Lung (tissue), 12 donors: ENCODE data around the gene MYO9A. TPM values are rescaled to one million over a fixed set of nuclear protein-coding genes. Genes with fewer than 3 reads are reported as not detected.
A peak's percentile ranks its signal among the peaks of the same experiment; 100 is the strongest.

Experiments
- ATAC-seq: fragments of 200-7000 bp; cut with Tn5 transposase; one replicate; pipeline ENCODE4 v1.9.1; 2020; ENCODE audit warnings: moderate number of reproducible peaks; ENCODE audit not compliant: insufficient read depth, low FRiP score
- DNase-seq, 3 donors: peaks; one replicate each; pipeline ENCODE4 v3.0.0-alpha.2; 2013 to 2017
- H3K27ac ChIP-seq, 2 donors: one replicate each; pipeline ENCODE4 v1.5.1; 2013; ENCODE audit warnings: mild to moderate bottlenecking in 2 of 2, moderate library complexity in 2 of 2, control low read depth in 1 of 2, inconsistent platforms in 1 of 2, low read depth in 1 of 2, low read length in 1 of 2
- H3K27me3 ChIP-seq, 3 donors: one replicate each; pipeline ENCODE4 v1.5.1; 2013; ENCODE audit warnings: low read length in 2 of 3; ENCODE audit not compliant: control insufficient read depth in 3 of 3, insufficient read depth in 3 of 3
- H3K36me3 ChIP-seq, 4 donors: one replicate each; pipeline ENCODE4 v1.5.1; 2013; ENCODE audit warnings: low read length in 4 of 4, mild to moderate bottlenecking in 1 of 4, moderate library complexity in 1 of 4; ENCODE audit not compliant: control insufficient read depth in 4 of 4, insufficient read depth in 4 of 4
- H3K4me1 ChIP-seq, 5 donors: one replicate each; pipeline ENCODE4 v1.5.1; 2013; ENCODE audit warnings: low read length in 5 of 5, mild to moderate bottlenecking in 2 of 5, moderate library complexity in 1 of 5; ENCODE audit not compliant: control insufficient read depth in 5 of 5, insufficient read depth in 5 of 5
- H3K4me3 ChIP-seq: one replicate; pipeline ENCODE4 v1.5.1; 2013; ENCODE audit warnings: mild to moderate bottlenecking, control low read depth, moderate library complexity
- H3K9ac ChIP-seq, 2 donors: one replicate each; pipeline ENCODE4 v1.5.1; 2013; ENCODE audit warnings: low read length in 2 of 2, control low read depth in 1 of 2; ENCODE audit not compliant: insufficient read depth in 1 of 2
- H3K9me3 ChIP-seq, 4 donors: one replicate each; pipeline ENCODE4 v1.5.1; 2013; ENCODE audit warnings: low read length in 3 of 4, mild to moderate bottlenecking in 1 of 4, moderate library complexity in 1 of 4; ENCODE audit not compliant: control insufficient read depth in 4 of 4, insufficient read depth in 3 of 4
- WGBS, 2 donors: extraction: QIAGEN DNeasy Blood & Tissue Kit; methylation state at CpG; one replicate each; pipeline ENCODE4 v1.1.7; 2013; 5-methylcytosine and 5-hydroxymethylcytosine counted together
- polyA plus RNA-seq, 2 donors: library from polyadenylated mRNA; stranded (reverse); fragments of 200-250 nt; gene quantifications; one replicate each; pipeline ENCODE4 v1.2.1, GENCODE V29; 2013
- total RNA-seq, 2 donors: library from RNA; depleted of rRNA in 1 of 2; stranded (reverse); fragments of >200 nt in 1 of 2; gene quantifications; one replicate each; pipeline ENCODE4 v1.2.1, GENCODE V29; 2014 to 2021
- TF ChIP-seq, protein P1 (sequence below): IDR thresholded peaks from 2 replicates; pipeline ENCODE4 v1.5.1; 2012; ENCODE audit warnings: mild to moderate bottlenecking; ENCODE audit errors: control extremely low read depth, extremely low read depth
- donor health status: control.
- donor health status: control.
- donor health status: Bipolar disorder and iron deficiency.
- donor health status: healthy.
- donor health status: DM: yes; HTN: yes; CAD: no.

The MYO9A gene
- total and polyA plus RNA-seq, 4 donors: 4.5 to 173 (median 34.4) TPM

DNA sequence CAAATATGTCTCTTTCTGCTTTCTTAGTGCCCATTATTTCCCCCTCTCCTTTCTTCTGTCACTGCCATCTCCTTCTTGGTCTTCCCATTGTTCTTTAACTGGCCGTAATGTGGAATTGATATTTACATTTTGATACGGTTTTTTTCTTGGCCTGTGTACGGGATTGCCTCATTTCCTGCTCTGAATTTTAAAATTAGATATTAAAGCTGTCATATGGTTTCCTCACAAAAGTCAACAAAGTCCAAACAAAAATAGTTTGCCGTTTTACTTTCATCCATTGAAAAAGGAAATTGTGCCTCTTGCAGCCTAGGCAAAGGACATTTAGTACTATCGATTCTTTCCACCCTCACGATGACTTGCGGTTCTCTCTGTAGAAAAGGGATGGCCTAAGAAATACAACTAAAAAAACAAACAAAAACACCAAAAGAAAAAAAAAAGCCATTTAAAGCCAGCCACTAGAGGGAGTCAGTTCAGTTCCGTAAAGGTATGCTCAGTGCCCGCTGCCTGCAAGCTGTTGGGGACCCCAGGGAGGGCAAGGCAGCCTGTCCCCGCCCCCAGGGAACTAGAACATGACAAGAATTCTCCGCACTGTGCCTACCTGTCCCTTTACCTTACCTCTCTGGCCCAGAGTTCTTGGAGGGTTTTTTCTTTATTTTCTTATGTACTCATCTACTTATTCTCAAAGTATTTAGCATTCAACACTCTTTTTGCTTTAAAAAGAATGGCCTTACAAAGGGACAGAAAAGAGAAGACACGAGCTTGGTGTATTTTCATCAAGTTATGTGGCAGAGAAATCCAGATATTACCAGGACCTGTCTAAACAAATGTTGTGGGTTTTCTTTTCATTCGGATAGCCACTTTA, 337.6 kb downstream of the MYO9A start:
- TF ChIP-seq, protein P1, sequence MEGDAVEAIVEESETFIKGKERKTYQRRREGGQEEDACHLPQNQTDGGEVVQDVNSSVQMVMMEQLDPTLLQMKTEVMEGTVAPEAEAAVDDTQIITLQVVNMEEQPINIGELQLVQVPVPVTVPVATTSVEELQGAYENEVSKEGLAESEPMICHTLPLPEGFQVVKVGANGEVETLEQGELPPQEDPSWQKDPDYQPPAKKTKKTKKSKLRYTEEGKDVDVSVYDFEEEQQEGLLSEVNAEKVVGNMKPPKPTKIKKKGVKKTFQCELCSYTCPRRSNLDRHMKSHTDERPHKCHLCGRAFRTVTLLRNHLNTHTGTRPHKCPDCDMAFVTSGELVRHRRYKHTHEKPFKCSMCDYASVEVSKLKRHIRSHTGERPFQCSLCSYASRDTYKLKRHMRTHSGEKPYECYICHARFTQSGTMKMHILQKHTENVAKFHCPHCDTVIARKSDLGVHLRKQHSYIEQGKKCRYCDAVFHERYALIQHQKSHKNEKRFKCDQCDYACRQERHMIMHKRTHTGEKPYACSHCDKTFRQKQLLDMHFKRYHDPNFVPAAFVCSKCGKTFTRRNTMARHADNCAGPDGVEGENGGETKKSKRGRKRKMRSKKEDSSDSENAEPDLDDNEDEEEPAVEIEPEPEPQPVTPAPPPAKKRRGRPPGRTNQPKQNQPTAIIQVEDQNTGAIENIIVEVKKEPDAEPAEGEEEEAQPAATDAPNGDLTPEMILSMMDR: peak; percentile 20
- no peaks in the 10 kb centered on the region for H3K9me3 ChIP-seq
- peak overlapping the region in 1 of 2 donors; percentile 77 for H3K9ac ChIP-seq
- WGBS, 2 donors: 17% methylated on average over 13 of the region's 13 CpGs
- no peaks in the 10 kb centered on the region for H3K27me3 ChIP-seq
- peaks cover 0 to 13% (median 0%) of the 10 kb centered on the region in 5 donors for H3K4me1 ChIP-seq
- H3K4me3 ChIP-seq: no peak overlapping the region
- H3K27ac ChIP-seq: no peak overlapping the region
- peaks cover 0 to 2% (median 0%) of the 10 kb centered on the region in 4 donors for H3K36me3 ChIP-seq
- ATAC-seq: no peak
- peak; percentile 48 to 87 (median 85) for DNase-seq

DNA sequence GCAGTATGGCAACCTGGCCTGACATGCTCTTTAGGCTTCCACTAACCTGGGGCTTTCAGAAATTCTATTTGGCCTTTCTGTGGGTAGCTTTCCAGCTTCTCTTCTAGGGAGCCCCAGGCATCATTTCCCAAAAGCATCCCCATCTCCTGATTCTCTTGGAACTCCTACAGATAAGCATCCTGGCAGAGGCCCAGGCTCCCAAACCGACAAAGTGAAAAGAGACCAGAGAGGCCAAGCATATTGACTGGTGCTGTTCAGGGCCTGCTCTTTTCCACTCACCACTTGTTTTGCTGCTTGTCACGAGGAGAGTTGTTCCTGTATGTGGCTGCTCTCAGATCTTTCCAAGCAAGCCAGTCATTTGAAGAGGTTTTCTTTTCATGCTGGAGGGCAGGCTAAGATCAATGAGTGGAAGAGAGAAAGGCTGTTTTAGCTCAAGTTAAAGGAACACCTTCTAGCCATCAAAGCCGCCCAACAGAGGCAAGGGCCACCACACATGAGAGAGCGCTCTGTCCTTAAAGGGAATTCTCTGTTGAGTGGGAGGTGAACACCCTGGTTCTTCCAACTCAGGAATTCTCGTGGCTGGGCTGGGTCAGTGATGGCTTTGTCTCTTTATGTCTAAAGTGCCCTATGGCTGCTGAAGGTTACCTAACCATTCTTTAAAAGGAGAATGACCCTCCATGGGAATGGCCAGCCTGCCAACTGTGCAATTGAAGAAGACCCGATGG, 338.7 kb downstream of the MYO9A start:
- Histone ChIP-seq H3K27me3 (no peaks in the 10 kb centered on the region), H3K36me3 (peaks cover 0 to 2% (median 0%) of the 10 kb centered on the region in 4 donors), H3K4me1 (peaks cover 0 to 13% (median 0%) of the 10 kb centered on the region in 5 donors), H3K9me3 (no peaks in the 10 kb centered on the region), H3K9ac (no peak overlapping the region), H3K4me3 (no peak overlapping the region), H3K27ac (no peak overlapping the region)
- no peak for ATAC-seq
- whole genome bisulfite sequencing, 2 donors: 89 to 94% methylated on average over 6 of the region's 6 CpGs
- DNase-seq: no peak
- TF ChIP-seq, protein P1: no peak

DNA sequence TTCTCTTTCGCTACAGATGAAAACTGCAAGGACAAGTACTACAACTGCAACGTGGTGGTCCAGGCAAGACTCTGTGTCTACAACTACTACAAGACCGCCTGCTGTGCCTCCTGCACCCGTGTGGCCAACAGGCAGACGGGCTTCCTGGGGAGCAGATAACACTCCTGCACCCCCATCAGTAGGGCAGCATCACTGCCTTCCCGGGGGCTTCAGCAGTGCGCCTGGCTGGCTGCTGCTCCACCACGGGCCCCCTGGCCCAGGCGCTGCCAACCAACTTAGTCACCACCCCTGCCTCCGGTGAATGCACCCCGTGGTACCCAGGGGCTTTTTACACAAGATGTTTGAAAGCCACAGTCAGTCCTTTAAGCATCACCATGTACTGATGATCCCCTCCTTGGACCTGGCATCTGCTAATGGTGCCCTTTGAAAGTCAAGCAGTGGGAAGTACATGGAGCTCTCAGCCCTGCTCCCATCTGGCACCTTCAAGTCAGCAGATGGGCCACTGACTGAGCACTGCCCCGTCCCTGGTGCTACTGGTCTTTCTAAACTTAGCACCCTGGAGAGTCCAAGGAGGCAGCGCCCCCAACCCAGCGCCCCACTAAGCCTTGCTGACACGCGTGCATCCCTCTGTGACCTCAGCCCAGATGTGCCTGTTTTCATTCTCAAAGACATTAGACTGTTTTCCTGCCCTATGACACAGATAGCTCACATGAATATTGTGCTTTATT, 340.6 kb downstream of the MYO9A start:
- no peak for ATAC-seq
- H3K9me3 ChIP-seq: no peaks in the 10 kb centered on the region
- no peak overlapping the region for H3K9ac ChIP-seq
- no peak overlapping the region for H3K27ac ChIP-seq
- H3K4me3 ChIP-seq: no peak overlapping the region
- TF ChIP-seq, protein P1: no peak
- H3K27me3 ChIP-seq: no peaks in the 10 kb centered on the region
- peaks cover 0 to 13% (median 0%) of the 10 kb centered on the region in 5 donors for H3K4me1 ChIP-seq
- no peak for DNase-seq
- 89% methylated on average over 16 of the region's 16 CpGs for WGBS, 2 donors
- peaks cover 0 to 2% (median 0%) of the 10 kb centered on the region in 4 donors for H3K36me3 ChIP-seq
